Stimulated activated CD8-positive, alpha-beta memory T cell treated with anti-CD3 and anti-CD28 coated beads, Interleukin-4, amount 100 ng/mL, for 1 hour (primary cell): ENCODE results near the gene RGS13.

Experiments
- DNase-seq, 2 donors: peaks; one replicate each; pipeline ENCODE4 v3.0.0-alpha.2; 2020; ENCODE audit warnings: low read depth in 2 of 2, low spot score in 1 of 2

RGS13 gene

DNA sequence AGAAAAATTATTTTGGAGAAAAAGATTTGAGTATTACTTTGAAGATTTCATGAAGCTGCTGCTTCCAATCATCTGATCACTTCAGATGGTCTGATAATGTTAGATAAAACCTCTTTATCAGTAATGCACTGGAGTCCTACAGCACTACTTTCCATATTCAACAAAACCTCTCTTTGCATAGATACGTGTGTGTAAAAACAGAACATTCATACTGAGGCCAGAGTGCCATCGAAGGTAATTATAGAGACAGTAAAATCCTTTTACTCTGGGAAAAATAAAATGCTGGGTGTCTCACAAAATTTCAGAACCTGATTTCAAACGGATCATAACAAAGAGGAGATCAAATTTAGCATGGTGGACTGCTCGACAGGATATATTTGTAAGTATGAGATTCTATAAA is at the start of gene RGS13:
Gene RGS13, plus strand, starts transcription at position 209 of the 400 bp plus-strand sequence. CDS start 8,188 bp downstream, outside the sequence.
- DNase-seq: no peak

GRCh38 chr1:192587386-192588266 is 48.3 kb upstream of the RGS13 start:
- no peak for DNase-seq

DNA sequence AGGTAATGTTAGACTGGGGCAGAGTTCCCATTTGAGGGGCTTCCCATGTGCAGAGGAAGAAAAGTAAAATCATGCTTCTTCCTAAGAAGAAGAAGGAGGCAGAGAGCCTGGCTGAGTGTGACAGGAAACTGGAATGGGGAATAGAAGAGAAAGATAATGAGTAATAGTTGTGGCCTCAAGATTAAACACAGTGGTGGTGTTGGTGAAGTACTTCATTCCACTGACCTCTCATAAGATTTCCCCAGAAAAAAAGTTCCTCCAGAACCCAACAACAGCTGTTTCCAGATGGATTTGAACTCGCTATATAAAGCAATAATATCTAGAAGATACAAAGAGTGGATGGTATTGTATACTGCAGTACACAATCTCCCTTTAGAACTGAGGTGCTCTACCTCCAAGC is 47.4 kb upstream of the RGS13 start:
- no peak for DNase-seq

GRCh38 chr1:192589813-192590212 is 46.1 kb upstream of the RGS13 start:
- no peak for DNase-seq

DNA sequence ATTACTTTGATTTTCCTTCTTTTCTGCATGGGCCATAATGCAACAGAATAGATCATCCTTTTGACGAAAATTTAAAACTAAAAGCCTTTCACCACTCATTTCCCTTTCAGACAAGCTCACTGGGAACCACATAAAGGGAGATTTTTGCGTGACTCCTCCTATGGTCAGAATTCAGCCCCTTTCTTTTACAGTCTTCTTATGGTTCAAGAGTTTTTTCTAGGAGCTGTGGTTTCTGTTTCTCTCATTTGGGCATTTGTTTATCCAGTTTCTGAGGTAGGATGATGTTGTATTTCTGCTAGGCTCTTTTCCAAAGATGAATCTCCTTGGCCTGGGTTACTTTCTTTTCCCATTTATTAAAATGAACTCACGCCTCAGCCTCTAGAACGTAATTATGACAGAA is 43.4 kb upstream of the RGS13 start:
- DNase-seq: no peak

DNA sequence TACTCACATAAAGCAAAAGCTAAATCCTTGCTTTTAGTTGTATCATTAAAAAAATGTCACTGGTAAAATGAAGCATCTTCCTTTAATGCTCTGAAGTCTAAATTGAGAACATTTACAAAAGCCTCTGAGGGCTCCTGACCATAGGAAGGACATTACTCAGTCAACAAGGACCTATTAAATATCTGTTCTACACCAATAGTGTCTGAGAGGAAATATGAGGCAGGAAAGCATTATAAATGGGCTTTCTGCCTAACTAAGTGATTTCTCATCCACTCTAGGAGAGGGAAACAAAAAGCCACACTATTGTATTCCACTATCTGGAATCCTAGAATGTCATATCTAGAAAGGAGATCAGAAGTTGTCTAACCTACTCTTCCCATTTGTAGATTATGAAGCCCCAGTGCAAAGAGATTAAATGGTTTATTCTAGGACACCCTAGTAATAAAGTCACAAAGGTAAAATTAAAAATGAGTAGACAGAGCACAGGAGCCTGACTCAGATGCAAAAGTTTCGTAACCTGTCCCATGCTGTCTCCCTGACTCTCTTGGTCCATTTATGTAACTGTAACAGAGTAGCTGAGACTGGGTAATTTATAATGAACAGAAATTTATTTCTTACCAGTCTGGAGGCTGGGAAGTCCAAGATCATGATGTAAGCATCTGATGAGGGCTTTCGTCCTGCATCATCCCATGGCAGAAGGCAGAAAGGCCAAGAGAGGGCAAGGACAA is 42.8 kb upstream of the RGS13 start:
- DNase-seq: no peak

DNA sequence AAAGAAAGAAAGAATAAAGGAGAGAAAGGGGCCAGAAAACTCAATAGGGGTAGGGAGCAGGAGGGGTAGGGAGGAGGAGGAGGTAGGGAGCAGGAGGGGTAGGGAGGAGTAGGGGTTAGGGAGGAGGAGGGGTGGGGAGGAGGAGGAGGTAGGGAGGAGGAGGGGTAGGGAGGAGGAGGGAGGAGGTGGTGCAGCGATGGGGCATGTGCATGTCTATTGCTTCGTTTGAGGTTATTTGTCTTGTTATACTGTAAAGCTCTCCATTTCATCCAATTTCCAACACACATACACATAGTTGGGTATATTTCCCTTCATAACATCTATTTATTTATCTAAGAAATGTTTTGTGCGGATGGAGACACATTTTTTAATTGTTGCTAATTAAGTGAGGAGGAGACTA is 40.6 kb upstream of the RGS13 start:
- DNase-seq: no peak

DNA sequence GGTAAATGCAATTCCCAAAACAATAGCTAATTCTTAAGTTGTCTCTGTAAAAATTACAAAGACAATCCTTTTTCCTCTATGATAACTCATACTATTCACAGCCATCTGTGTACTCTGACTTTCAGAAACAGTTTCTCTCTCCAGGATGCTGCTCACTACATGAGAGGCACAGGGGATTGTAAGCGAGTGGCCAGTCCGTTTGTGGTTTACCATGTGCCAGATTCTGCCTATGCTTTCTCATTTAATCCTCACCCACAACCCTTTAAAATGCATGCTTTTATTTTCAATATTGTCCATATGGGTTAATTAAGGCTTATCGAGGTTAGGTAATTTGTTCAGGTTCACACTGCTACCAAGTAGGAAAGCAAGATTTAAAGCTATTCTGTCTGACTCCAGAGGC is 37.4 kb upstream of the RGS13 start:
- DNase-seq: no peak

DNA sequence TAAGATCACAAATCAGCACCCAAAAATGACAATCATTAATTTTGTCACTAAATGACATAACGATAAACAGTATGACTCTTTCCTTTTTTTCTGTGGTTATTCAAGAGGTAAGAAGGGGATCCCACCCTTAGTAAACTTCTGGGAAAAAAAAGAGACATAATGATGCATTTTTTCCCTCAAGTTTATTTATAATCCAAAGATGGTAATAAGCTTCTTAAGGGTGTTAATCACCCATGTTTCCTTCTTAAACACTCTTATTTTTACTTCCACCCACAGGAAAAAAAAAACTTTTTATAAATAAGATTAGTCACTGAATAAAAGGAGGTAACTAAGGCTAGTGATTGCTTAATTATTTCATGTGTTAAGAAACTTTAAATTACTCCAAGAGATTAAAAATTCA is 35.7 kb upstream of the RGS13 start:
- no peak for DNase-seq

DNA sequence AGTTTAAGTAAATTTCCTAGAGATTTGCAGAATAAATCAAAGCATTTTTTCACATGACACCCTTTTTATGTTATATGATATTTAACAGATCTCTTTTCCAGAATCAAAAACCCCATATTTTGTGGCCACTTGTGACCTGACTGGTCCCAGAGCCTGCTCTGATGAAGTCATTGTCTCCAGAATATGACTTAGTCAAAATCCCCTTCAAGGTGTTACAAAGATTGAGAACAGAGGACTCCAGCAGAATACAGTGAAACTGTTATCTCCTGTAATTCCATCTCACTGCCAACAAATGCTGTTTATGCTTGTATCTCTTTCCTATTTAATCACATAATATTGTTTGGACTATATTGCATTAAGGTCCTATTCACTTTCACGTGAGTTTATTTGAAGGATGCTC is 34.8 kb upstream of the RGS13 start:
- no peak for DNase-seq

- DNase-seq: no peak
These were observed 34.4 kb upstream of the RGS13 start for GRCh38 chr1:192601567-192601966.

- DNase-seq: no peak
These were observed 33.2 kb upstream of the RGS13 start for GRCh38 chr1:192602757-192603156.

GRCh38 chr1:192603218-192603787 is 32.6 kb upstream of the RGS13 start:
- DNase-seq: no peak

DNA sequence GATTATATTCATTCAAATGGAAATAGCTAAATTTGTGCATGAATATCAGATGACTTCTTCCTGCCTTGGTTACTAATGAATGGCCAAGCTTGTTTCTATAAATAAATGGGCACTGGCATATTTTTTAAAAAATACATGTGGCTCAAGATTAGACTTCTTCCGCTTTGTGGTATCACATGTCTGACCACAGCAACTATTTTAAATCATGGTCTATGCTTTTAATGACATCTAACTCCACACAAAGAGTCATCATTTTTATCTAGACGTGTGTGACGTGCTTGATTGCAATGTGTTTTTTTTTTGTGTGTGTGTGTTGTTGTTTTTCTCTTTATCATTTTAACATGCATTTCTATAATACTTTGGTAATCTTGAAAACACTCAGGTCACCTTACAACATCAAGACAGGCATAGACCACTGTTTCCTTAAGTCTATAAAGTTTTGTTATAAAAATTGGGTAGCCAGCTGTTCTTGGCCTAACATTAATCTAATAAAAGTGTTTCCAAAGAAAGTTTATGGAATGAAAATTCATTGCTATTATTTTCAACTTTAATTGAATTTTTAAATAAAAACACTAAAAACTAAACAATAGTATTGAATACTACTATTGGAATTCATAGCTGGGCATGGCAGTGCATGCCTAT is 30.8 kb upstream of the RGS13 start:
- no peak for DNase-seq

- DNase-seq: no peak
These were observed 27.3 kb upstream of the RGS13 start for GRCh38 chr1:192608671-192609070.

GRCh38 chr1:192609110-192610079 is 26.6 kb upstream of the RGS13 start:
- peak; percentile 21 to 22 for DNase-seq

DNA sequence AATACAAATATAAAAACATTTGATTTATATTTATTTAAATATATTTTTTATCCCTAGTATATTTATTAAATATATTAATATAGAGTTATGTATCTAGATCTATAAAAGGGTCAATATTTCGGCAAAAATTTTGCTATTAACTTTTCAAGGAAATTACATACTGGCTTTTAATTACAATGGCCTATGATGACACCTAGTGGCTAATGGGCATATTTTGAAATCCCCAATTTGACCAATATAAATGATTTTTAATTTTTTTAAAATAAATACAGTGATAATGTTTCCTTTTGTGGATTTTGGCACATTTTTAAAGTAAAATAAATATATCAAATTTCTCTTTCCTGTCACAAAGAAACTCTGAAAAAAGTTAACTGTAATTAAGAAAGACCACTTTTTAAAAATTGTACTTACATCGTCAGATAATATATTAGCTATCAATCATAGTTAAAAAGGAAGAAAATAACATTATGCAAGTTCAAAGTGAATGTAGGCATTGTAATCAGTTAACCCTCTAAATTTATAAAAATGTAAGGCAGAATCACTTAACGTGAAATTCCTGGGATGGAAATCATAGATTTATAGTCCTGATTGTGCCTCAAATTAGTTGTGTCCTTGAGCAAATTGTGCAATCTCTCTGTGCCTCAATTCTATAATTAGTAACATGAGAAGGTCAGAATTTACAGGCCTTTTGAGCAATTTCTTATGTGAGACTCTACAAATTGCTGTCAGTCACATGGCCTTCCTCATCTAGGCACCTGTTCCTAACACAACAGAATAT is 25.6 kb upstream of the RGS13 start:
- DNase-seq: no peak

- no peak for DNase-seq
These were observed 20.9 kb upstream of the RGS13 start for GRCh38 chr1:192615055-192615454.

DNA sequence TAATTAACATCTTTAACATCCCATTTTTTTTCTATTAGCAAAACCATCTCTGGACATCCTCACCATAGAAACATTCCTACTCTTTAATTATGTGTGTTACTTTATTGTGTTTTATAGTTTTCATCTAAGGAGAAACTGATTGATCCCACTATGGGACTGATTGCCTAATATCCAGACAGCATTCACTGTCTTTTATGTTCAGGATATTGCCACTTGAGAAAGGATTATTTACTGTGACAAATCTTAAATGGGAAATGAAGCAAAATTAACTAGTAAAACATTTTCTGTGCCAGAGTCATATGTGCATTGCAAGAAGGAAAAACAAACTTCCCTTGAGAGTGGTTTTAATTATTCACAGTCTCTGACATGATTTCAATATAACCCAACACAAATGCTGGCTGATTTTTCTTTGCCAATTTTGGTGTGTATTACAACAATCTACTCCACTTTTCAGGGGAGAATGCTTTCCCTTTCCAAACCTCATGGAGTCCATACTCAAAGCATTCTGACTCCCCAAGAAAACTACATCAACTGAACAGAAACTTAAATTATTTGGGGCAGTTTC is 15.8 kb upstream of the RGS13 start:
- DNase-seq: no peak
